Activated CD4-positive, alpha-beta T cell treated with anti-CD3 and anti-CD28 coated beads for 48 hours (primary cell): Measurements from ENCODE around the gene ERG28.
A peak's percentile ranks its signal among the peaks of the same experiment; 100 is the strongest.
"Not testable (repeated sequence)": the region's sequence is repeated elsewhere in the genome, so short reads cannot be mapped to it uniquely, and the experiment has no call there.

Experiments
- DNase-seq: peaks from one replicate; pipeline ENCODE4 v3.0.0-alpha.2; 2020

ERG28 gene

DNA sequence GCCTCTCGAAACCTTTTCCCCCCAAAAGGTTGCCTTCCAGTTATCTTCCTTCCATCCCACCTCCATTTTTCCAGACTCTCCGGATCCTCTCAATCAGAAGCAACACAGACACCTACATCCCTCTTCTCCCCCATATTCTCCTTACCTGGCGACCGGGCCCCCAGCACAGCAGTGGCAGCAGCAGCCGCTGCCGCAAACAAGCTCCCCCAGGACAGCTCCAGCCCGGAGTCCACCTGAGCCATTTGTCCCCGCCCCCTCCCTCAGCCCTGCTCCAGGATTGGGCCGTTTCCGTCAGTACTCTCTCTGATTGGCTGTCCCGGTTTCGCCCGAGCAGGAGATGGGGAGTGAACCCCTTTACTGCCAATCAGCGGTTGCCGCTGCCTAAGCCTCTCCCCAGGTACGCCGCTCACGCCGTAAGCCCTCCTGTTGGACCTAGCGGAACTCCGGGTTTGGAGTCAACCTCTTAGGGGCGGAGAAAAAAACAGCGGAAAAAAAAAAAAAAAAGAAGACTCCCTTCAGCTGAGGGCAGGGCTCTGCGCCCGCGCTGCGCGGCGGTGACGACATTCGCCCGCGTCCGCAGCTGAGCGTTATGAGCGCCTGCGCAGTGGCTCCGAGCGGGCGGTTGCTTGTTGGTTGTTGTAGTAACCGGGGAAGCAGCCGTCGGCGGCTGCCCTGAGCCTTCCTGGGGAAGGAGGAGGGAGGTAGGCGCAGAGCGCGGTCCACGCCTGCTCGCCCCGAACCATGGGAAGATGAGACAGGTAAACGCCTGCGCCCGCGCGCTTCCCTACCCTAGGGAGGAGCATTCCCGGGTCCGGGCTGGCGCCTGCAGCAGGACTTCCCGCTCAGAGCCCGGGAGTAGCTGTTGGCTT, at the start of gene ERG28, which contains the start of gene TTLL5:
ERG28 (minus strand) TSS at position 247 of the 869 bp plus-strand sequence. CDS start 3,374 bp downstream, outside the sequence.
TTLL5 (plus strand) TSS at position 617 of the 869 bp plus-strand sequence. CDS start 1,904 bp downstream, outside the sequence.
- peak; percentile 97 for DNase-seq

- DNase-seq: peak; percentile 74
These were observed 48.6 kb upstream of the ERG28 start for GRCh38 chr14:75709207-75709812.

GRCh38 chr14:75705014-75705413, 44.3 kb upstream of the ERG28 start:
- no peak for DNase-seq

- no peak for DNase-seq
These were observed 42.8 kb upstream of the ERG28 start for GRCh38 chr14:75703467-75703866.

- no peak for DNase-seq
These were observed 42.1 kb upstream of the ERG28 start for GRCh38 chr14:75702616-75703261.

- no peak for DNase-seq
These were observed 41.4 kb upstream of the ERG28 start for GRCh38 chr14:75702122-75702521.

DNA sequence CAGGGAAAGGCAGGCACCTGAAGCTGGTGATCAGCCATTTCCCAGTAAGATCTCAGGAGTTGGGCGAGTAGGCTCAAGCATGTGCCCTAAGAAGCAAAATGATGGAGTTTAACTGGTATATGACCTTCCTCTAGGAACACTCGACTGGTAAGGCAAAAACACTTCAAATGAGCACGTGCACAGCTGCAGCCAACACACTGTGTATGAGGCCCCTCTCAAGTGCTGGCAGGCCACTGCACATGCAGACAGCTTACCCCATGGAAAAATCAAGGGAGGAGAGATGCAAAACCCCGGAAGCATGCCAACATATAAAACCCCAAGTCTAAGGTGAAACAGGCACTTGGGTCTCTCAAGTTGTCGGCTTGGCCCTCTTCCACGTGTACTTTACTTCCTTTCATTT, 39.6 kb upstream of the ERG28 start:
- DNase-seq: no peak

- no peak for DNase-seq
These were observed 38.7 kb upstream of the ERG28 start for GRCh38 chr14:75699331-75699730.

DNA sequence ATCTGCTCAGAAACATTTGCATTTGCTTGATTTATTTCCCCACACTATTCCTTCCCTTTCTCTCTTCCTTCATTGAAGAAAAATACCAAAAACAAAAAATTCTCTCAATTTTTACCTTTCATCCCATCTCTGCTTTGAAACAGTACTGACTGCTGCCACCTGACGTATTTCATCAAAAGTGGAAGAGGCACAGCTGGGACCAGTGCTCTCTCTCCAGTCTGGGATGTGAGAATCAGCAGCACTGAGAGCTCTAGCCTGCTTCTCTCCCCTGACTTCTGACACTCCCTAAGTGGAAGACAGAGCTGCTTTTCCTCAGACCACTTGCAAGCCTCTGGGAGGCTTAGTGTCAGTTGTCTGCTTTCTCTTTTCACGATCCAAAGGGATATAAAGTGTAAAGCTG, 37.2 kb upstream of the ERG28 start:
- no peak for DNase-seq

GRCh38 chr14:75697386-75697785, 36.7 kb upstream of the ERG28 start:
- no peak for DNase-seq

GRCh38 chr14:75695025-75695424, 34.3 kb upstream of the ERG28 start:
- not testable (repeated sequence) for DNase-seq

- no peak for DNase-seq
These were observed 29.3 kb upstream of the ERG28 start for GRCh38 chr14:75690010-75690409.

DNA sequence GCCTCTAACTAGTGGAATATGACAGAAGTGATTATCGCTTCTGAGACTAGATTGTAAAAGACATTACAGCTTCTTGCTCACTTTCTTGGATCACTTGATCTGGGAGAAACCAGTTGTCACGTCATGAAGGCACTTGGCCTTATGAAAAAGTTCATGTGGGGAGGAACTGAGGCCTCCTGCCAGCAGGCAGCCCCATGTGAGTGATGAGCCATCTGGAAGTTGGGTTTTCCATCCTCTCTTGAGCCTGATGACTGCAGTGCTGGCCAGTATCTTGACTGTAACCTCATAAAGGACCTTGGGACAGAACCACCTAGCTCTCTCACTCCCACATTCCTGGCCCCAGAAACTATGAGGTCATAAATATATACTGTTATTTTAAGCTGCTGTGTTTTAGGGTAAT, 28.3 kb upstream of the ERG28 start:
- DNase-seq: no peak

DNA sequence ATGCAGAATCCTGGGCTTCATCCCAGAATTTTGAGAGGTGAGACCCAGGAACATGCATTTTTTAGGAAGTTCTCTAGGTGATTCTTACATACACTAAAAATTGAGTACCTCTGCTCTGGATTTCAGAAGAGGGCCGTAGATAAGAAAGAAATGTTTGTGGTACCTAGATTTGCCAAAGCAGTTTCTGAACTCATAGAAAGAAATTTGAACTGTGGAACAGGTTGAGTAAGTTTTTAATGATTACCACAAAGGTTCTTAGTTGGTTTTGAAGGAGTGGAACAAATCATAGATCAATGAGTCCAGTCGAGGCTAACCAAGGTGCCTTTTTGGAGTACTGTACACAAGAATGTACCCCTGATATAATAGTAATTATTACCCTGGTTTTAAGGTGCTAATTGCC, 25.2 kb upstream of the ERG28 start:
- DNase-seq: no peak

DNA sequence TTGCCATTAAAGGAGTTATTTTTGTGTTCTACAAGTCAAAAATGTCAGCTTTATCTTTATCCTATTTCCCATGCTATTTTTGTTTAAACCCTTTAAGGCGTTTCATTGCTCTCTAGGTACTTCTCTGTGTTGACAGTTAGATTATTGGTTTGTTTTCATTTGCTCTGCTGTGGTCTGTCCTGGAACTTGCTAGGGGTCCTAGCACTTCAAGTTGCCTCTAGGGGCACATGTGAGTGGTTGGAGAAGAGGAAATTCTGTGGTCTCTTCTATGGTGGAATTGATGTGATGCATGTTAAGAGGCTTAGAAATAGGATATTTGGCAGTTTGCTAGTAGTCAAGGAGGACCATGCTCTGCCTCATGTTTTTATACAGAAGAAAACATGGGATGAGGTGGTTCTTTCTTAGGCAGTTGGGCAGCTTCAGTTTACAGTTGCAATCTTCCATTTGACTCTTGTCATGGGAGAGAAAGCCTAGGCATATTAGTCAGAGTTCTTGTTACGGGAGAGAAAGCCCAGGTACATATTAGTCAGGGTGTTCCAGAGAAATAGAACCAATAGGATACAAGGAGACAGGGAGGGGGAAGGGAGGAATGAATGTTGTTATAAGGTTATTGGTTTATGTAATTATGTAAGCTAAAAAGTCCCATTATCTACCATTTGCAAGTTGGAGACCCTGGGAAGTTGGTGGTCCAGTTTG, 14.7 kb upstream of the ERG28 start:
- DNase-seq: no peak

DNA sequence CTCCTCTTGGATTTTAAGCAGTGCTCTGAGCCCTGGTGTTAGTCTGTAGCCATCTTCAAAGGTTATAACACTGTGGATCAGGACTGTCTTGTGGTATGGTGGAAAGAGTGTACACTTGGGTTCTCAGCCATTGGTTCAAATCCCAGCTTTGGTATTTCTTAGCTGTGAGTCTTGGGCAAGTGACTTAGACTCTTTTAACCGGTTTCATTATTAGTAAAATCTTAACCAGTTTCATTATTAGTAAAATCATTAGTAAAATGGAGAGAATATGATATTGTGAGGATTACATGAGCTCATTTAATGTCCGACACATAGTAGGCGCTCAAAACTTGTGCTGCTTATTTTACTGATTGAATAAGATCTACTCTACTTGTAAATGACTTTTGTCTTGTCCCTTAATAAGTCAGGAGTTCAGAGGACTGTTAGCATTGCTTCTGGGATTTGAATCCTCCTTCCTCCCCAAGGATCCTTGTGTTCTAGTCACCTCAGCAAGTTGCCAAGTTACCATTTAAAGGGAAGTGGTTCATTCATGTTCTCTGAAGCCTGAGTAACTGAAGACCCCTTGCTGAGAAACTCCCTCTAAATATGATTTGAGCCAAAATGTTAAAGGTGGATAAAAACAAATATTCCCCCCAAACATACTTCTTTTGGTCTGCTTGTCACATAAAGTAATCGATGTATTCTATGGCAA, 12.8 kb upstream of the ERG28 start:
- DNase-seq: no peak

DNA sequence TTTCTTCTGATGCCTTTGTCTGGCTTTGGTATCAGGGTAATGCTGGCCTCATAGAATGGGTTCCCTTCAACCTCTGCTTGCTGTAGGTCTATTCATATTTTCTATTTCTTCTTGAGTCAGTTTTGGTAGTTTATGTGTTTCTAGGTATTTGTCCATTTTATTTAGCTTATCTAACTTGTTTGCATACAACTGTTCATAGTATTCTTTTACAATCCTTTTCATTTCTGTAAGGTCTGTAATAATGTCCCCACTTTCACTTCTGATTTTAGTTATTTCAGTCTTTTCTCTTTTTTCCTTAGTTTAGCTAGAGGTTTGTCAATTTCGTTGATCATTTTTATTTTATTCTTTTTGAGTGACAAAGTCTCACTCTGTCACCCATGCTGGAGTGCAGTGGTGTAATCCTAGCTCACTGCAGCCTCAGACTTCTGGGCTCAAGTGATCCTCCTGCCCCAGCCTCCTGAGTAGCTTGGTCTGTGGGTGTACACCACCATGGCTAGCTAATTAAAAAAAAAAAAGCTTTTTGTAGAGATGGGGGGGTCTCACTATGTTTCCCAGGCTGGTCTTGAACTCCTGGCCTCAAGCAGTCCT, 12.0 kb upstream of the ERG28 start:
- no peak for DNase-seq

DNA sequence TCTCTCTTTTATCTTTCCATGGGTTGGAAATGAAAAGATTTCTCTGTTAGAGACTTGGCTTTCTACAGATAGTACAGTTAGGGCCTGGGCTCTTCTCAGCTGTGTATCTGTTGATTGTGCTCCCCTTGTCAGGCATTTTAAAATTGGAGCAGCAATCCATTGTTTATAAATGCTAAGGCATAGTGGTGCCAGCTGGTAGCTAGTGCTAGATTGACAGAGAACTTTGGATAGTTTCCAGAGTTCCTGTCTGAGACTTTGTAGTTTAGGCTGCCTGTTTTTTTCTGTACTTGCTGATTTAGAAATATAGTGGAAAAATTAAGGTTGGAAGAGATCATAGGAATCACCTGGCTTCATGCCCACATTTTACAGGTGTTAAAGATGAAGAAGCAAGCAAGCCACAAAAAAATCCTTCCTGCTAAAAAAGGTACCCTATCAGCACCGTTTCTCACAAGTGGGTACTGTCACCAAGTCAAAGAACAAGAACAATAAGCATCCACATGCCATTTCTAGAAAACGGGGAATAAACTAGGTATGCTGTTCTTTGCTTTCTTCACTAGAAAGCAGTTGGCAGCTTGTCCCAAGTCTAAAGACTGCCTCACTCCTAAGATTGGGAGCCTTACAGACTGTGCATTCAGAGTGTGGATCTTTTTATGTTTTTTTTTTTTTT, 6.6 kb upstream of the ERG28 start:
- DNase-seq: no peak

- DNase-seq: no peak
These were observed 2.3 kb upstream of the ERG28 start for GRCh38 chr14:75662966-75663365.

DNA sequence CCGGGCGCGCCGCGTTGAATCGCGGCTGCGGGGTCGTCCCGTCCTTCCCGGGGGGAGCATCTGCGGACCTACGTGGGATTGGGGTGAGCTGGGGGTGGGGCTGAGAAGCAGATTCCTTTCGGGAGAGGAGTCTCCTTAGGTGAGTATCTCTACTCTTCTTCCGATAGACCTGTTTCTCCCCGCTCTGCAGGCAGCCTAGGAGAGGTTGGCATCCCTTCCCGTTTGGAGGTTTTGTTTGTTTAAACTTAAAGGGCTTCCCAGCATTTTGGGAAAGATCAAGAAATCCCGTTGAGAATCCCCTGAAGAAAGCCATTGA, 781 bp upstream of the ERG28 start:
- DNase-seq: no peak

DNA sequence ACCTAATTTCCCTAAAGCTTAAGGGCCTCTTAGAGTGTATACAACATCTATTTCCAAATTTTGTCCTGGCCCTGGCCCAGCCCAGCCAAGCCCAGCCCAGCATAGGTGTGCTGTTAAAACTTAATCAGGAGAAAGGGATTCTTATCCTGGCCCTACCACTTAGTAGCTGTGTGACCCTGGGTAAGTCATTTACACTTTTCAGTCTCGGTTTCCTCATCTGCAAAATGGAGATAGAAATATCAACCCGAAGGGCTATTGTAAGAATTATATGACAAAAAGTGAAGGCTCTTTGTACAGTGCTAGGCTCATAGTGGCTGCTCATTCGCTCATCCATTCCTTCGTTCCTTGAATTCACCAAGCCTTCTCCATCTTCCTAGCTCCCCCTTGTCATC, 442 bp downstream of the ERG28 start:
- DNase-seq: no peak

DNA sequence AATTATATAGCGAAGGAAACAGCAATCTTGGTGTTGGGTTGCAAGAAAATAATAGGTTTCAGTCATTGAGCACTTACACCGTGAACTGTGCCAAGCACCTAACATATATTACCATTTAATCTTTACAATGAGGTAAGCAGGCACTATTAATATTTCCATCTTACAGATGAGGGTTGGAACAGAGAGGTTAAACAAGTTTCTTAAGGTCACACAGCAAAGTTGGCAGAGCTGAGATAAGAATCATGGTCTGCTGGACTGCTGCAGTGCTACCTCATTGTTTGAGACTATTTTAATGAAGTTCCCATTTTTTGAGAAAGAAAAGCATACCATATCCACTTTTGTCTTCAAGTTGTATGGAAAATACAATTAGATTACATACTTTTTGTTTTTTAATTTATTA, 1.7 kb downstream of the ERG28 start:
- DNase-seq: no peak
